Neural progenitor cell (in vitro differentiated cells): ENCODE data around the gene L3MBTL1.

ENCODE experiments used
- CTCF ChIP-seq: fragments of 200-600 bp; sonication (generic); IDR thresholded peaks from 2 replicates; pipeline ENCODE4 v1.5.1; 2017; ENCODE audit warnings: antibody characterized with exemption, mild to moderate bottlenecking
- EZH2 ChIP-seq: fragments of 200-600 bp; sonication (generic); IDR thresholded peaks from 2 replicates; pipeline ENCODE4 v1.6.1; 2017; ENCODE audit warnings: antibody characterized with exemption, mild to moderate bottlenecking, moderate library complexity
- EZH2phosphoT487 ChIP-seq: fragments of 200-600 bp; sonication (generic); IDR thresholded peaks from 2 replicates; pipeline ENCODE4 v1.6.1; 2017; ENCODE audit warnings: antibody characterized with exemption

GRCh38 chr20:43536041-43536816 lies 28.7 kb downstream of the L3MBTL1 start:
- TF ChIP-seq CTCF: no peak
- TF ChIP-seq EZH2: no peak
- TF ChIP-seq EZH2phosphoT487: no peak
